GM04503 (cell line): Measurements from ENCODE around the gene TUBB2B.

Experiments
- DNase-seq: peaks from one replicate; pipeline ENCODE4 v3.0.0-alpha.2; 2012; ENCODE audit warnings: low read depth

Gene TUBB2B

GRCh38 chr6:3232017-3232945 is 4.8 kb upstream of the TUBB2B start:
- no peak for DNase-seq

- DNase-seq: peak; percentile 34
Observed at GRCh38 chr6:3231247-3232016, 4.0 kb upstream of the TUBB2B start.

- DNase-seq: no peak
Observed at GRCh38 chr6:3230900-3231246, 3.4 kb upstream of the TUBB2B start.

- no peak for DNase-seq
Observed at GRCh38 chr6:3230256-3230882, 2.9 kb upstream of the TUBB2B start.

GRCh38 chr6:3229566-3230178 is 2.2 kb upstream of the TUBB2B start:
- DNase-seq: no peak

GRCh38 chr6:3228771-3229565 is 1.5 kb upstream of the TUBB2B start:
- no peak for DNase-seq

- no peak for DNase-seq
Observed at GRCh38 chr6:3228046-3228671, 706 bp upstream of the TUBB2B start.

- no peak for DNase-seq
Observed at GRCh38 chr6:3226481-3227362, 731 bp downstream of the TUBB2B start.

- DNase-seq: no peak
Observed at GRCh38 chr6:3226042-3226441, 1.4 kb downstream of the TUBB2B start.

- DNase-seq: no peak
Observed at GRCh38 chr6:3222506-3223038, 4.9 kb downstream of the TUBB2B start.

- DNase-seq: no peak
Observed at GRCh38 chr6:3221578-3221977, 5.9 kb downstream of the TUBB2B start.

GRCh38 chr6:3220366-3220765 is 7.1 kb downstream of the TUBB2B start:
- DNase-seq: no peak

GRCh38 chr6:3218266-3218665 is 9.2 kb downstream of the TUBB2B start:
- no peak for DNase-seq

GRCh38 chr6:3217286-3217685 is 10.2 kb downstream of the TUBB2B start:
- no peak for DNase-seq

GRCh38 chr6:3214898-3215297 is 12.6 kb downstream of the TUBB2B start:
- DNase-seq: no peak

- DNase-seq: no peak
Observed at GRCh38 chr6:3213334-3213695, 14.1 kb downstream of the TUBB2B start.

- DNase-seq: no peak
Observed at GRCh38 chr6:3212261-3212660, 15.2 kb downstream of the TUBB2B start.

- peak; percentile 45 for DNase-seq
Observed at GRCh38 chr6:3211681-3212080, 15.8 kb downstream of the TUBB2B start.

GRCh38 chr6:3210024-3210610 is 17.3 kb downstream of the TUBB2B start:
- no peak for DNase-seq
